ENCODE data around the gene ANK2. TPM values are rescaled to one million over a fixed set of nuclear protein-coding genes. Genes with fewer than 3 reads are reported as not detected.
"Not testable (repeated sequence)": the region's sequence is repeated elsewhere in the genome, so short reads cannot be mapped to it uniquely, and the experiment has no call there.

ANK2 gene
- total RNA-seq, 1 experiment from 2014 or later, result 13.6 TPM

DNA sequence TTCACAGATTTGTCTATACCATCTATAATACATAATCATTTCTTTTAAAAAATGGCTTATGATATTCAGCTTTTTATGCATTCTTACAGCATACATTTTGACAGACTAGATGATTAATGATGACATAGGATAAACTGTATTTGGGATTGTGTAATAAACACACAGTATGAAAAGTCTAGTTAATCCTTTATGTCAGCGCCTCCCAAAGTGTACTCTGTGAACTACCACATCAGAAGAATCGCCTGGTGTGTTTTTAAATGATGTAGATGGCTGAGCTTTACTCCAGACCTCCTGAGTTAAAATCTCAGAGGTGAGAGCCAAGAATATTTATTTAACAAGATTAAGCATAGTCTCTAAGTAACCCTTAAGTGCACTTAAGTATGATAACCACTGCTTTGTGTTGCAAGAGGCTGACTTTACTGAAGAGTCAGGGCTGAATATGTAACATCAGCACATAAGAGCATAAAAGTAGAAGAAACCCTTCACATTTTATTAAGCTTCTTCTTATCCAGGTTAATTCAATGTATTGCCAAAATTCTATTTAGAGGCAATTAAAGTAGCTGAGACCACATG is 104.2 kb downstream of the ANK2 start:
- DNase-seq (ENCODE audit: low spot score), result no peak

DNA sequence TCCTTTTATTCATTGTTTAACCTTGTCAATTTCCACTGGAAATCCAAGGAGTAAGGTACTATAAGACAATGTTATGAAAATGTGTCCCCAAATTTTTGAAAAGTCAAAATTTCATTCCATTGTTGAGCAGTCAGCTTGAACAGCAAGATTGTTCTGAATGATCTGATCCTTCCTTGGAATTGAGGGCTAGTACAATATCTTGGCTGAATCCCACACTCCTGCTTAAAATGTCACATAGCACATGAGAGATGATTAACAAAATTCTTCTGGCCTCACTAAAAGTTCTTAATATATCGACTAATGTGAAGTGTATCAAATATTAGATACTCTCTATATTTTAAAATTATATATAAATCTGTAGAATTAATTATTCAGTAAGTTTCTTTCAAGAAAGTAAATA is 104.8 kb downstream of the ANK2 start:
- DNase-seq (ENCODE audit: low spot score), result no peak

DNA sequence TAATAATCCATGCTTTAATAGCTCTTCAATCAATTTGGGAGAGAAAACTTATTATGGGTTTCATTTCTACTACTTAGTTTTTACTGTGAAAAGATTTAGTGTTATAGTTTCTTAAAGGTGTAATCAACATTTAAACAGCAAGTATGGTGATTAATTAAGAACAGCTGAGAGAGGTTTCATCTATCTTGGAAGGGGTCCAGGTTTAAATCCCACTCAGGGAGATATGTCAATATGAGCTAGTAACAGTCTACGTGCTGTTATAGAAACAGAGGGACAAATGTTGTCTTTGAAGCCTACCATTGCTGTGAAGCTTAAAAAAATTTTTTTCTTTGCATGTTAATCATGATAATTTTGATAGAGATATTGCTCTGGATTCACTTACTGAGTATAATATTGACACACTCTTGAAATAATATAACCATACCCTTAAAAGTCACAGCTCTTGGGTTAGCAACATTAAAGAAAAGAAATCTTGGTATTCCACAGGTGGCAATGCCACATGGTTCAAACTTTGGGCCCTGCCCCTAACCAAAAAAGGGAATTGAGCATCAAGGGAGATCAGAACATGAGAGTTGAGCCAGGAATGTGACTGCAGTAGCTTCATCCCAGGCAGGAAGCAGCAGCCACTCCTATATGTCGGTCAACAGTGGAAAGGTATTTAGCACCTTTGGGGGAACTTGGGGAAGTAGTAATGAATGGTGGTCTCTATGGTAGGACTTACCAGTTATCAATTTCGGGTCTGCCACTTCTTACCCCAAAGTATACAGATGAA is 107.8 kb downstream of the ANK2 start:
- DNase-seq (ENCODE audit: low spot score), result no peak

DNA sequence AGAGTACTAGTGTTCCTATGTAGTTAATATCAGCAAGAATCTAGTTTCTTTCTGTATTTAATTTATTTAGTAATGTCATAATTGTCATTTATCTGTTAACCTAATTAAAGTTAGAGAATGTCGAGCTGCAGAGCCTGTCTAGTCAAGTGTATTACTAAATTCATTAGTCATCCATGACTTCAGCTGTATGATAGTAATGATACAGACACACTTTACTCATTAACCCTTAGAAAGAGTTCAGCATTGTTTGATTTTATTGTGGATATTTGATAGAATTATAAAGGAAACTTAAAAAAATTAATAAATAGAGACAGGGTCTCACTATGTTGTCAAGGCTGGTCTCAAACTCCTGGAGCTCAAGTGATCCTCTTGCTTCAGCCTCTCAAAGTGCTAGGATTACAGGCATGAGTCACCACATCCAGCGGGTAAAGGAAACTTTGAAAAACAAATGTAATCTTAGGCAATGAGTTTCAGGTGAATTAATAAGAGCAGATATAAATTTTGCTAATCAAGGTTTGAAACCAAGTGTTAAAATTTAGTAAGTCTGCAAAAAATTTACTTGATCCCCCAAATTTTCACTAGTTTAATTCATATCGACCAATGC is 110.6 kb downstream of the ANK2 start:
- no peak for DNase-seq (ENCODE audit: low spot score)

DNA sequence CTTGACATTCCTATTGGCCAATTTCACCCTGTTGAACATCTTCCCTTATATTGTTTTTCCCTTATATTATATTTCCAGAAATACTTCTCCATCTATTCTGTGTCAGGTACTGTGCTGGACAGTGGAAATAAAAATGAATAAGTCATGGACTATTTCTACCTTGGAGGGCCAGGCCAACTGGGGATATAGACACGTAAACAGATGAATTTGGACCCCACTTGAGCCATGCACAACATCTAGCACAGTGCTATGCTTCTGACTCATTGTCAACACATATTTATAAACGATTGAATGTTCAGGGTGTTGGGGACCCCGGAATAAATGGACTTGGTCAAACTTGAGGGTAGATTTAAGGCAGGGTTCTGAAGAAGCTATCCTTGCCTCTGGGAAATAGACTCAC is 111.1 kb downstream of the ANK2 start:
- DNase-seq (ENCODE audit: low spot score), result no peak

DNA sequence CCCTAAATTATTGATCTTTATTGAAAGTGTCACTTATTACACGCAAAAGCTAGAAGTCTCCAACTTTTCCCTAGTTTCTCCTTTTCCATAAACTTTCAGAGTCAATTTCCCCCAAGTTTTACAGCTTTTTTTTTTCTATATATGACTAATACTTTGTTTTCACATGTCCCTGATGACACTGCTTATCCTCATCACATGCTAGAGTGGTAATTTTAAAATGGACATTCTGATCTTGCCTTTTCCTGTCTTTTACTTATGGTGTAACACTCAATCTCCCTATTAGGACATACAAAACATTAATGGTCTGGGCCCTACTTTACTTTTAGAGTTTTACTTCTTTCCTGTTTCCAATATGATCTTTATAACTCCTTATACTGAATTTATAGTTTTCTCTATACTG is 112.6 kb downstream of the ANK2 start:
- DNase-seq (ENCODE audit: low spot score), result no peak

DNA sequence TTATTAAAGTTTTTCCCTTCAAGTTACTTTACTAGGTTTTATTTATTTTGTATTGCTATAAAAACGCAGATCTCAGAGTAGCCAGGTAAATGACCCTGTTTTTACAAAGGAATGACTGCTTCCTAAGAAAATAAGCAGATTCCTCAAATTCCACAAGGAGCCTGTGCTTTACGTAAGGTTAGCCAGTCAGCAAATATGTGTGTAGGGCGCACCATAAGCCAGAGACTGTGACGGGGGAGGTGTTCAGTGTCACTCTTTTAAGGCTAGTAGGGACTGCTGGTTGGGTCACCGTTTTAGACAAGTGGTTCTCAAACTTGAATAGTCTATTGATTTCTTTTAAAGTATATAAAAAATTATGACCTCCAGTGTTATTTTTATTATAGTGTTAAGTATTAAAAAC is 119.9 kb downstream of the ANK2 start:
- DNase-seq (ENCODE audit: low spot score), result no peak

DNA sequence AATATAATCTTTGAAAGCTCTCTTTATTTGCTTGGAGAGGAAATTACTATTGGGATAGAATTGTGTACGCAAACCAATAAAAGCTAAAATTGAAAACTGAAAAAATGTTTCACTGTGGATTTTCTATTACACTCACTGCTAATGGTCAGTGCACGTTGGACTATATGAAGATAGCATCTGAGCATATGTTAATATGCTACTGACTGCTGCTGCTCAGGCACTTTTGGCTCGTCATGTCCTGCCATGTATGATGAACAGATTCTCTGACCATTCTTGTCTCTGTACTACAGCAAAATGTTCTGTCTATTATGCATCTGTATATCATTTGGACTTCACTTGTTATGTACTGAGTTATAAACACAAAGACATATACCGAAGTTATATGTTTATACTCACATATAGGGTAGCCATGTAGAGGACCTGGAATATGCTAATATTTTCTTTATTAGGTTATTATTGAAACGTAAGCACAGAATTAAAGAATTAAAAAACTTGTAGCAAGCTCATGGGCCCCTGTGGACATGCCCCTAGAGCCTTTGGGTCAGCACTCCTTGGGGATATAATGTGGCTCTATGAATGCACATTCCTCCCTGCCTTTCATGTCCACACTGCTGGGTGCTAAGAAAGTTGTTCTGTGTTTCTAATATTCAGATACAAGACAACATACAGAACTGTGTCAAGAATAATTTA is 120.8 kb downstream of the ANK2 start:
- no peak for DNase-seq (ENCODE audit: low spot score)

DNA sequence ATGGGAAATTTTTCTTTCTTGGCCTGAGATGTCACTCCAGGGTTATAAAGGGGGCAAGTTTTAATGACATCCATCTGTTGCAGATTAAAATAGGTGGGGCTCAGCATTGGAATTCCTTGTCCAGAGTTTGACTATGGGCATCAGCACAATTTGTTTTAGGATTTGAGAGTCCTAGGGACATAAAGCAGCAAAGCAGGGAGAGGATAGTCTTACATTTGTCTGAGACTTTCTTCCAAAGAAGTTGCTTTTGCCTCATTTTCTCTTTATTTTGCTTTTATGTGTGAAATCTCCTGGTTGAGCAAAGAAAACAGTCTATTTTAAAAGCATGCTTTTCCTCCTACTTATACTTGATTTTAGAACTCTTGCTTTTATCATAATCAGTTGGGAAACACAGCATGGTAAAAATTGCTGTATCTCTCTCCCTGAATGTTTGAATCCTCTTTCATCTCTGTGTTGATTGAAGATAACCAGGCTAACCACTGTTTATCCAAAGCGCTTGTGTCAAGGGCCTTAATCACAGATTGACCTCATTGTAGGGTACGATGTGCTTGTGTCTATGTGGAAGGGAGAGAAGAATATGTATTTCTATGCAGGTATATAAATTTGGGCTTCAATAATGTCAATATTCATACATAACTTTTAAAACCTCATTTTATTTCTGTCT is 121.5 kb downstream of the ANK2 start:
- no peak for DNase-seq (ENCODE audit: low spot score)

DNA sequence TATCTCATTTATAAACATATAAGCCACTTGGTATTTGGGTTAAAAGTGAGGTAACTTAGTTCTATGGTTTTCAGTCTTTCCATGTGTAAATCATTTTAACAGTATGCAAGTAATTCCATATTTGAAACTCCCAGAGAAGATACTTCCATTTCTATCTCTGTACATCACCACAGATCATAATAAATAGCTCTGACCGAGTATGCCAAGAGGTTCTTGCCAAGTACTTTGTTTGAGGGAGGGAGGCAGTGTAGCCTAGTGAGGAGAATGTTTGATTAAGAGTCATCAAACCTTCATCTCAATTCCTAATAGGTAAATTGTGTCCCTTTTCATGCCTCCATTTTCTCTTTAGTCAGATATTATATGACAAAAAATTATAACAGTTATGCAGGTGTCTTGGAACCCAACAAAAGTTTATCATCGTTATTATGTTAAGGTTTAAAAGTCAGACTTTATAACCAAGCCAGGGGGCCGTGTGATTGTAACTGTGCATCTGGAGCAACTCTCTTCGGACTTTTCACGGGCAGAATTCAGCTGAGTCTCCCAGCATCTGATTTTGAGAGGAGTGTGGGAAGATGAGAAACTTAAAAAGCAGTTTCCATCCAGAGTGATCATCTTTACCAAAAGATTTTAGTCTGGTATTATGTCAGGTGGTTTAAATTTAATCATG is 123.8 kb downstream of the ANK2 start:
- no peak for DNase-seq (ENCODE audit: low spot score)

DNA sequence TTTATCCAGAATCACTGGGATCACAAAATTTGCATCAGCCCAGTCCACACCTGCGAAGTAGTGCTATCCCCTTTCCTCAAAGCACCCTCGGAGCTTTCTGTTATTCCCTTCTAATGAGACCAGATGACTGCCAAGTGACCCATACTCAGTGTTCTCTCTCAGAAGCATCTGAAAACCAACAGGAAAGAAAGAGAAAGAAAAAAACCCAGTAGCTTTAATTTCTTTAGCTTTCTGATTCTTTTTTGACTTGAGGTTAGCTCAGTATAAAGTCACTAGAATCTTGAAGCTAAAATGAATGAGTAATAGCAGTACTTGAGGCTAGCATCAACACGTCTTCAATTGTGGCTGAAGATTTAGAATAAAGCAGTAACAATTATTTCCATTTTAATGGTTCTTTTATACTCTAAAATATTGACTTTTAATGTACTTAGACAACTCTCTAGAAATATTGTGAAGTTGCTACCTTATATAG is 124.4 kb downstream of the ANK2 start:
- no peak for DNase-seq (ENCODE audit: low spot score)

DNA sequence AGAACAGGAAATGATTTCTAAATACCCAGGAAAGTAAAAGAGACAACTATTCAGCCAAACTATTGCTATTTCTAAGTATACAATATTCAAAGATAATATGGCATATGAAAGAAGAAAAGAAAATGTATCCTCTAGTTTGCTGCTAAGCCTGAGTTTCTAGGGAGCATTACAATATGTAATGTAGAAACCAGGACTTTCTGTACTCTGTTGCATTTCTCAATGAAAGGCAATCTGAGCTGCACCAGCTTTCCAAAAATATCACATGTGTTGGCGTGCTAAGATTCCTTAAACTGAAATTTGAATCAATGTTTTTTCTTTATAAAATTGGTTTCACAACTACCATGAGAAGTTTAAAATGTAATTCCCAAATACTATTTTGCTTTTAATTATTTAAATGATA is 129.6 kb downstream of the ANK2 start:
- no peak for DNase-seq (ENCODE audit: low spot score)

DNA sequence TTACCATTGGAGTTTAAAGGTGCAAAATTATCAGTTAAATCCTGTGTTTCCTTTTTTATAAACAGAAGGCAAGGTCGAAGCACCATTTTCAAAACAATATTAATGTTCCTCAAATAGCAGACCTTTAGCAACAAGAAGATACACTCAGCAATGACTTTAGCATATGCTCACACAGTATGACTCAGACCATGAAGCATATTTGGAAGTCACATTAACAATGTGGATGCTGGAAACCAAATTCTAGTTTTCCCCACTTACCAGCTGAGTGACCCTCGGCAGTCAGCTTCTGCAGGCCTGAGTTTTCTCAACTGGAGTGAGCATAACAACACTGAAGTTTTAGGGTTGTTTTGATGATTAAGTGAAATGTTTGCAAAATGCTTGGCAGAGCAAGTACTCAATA is 130.5 kb downstream of the ANK2 start:
- no peak for DNase-seq (ENCODE audit: low spot score)

DNA sequence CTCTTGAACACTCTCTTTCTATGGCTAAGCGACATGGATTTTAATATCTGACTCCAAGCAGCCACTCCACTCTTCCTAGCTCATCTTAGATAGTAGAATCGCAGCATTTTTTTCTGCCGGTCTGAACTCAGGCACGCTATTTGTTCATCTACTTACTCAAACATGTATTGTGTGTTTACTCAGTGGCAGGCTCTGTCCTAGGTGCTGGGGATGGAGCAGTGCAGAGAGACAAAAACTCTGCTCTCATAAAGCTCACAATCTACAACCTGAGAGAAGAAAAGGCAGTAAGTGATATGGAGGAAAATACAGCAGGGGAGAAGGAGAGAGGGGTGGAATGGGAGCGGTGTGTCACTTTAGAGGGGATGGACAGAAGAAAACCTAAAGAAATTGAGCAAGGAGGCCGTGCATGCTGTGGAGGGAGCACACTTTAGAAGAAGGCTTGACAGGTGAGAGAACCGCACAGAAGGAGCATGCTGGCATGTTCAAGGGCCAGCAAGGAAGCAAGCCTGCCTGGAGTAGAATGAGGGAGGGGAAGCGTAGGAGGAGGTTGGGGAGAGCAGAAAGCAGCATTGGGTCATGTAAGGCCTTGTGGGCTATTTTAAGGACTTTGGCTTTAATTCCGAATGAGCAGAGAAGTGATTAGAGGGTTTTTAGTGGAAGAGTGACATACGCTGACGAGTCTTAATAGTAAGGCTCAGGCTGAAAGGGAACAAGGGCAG is 132.0 kb downstream of the ANK2 start:
- no peak for DNase-seq (ENCODE audit: low spot score)

DNA sequence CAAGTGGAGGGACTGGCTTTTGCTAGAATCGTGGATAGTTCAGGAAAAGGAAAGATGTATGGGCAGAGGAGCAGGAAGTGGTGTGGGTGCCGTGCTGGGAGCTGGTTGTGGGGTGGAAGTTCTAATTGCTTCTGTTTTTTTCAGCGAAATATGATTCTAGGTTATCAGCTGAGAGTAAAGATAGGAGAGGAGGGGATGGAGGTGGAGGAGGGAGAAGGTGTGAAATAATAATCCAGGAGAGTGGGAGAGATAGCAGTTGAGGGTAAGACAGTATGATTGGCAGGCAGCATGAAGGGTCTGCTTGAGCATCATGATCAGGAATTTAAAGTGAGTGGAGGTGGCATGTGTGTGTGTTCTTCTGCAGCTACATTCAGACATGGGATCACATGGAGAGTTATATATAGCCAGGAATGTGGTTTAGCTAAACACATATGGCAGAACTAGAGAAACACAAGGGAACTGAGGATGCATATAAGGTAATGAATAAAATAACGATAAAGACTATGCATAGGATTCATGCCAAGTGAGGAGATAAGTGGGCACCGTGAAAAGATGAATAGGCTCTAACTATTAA is 133.7 kb downstream of the ANK2 start:
- no peak for DNase-seq (ENCODE audit: low spot score)

DNA sequence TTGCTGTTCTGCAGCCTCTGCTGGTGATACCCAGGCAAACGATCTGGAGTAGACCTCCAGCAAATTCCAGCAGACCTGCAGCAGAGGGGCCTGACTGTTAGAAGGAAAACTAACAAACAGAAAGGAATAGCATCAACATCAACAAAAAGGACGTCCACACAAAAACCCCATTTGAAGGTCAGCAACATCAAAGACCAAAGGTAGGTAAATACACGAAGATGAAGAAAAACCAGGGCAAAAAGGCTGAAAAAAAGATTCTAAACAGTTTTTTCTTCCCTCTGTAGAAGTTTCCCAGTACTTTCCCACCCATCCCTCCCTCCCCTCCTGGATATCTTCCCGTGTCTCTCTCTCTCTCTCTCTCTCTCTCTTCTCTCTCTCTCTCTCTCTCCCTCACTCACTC is 136.8 kb downstream of the ANK2 start:
- DNase-seq (ENCODE audit: low spot score), result not testable (repeated sequence)

DNA sequence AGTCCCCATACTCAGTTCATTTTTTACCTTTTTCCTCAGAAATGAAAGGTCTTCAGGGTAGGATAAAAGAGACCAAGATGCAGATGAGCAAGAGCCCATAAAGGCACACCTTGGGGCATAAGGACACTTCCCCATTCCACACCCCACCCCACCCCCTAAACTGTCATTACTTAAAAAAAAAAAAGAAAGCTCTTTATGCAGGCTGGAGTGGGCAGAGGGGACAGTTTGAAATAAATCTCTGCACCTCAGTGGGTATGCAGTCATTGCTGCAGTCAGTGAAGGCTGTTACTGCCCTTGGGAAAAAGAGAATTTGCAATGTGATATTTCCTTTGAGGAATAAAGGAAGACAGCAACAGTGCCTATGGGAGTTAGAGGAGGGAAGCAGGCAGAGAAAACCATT is 137.5 kb downstream of the ANK2 start:
- DNase-seq (ENCODE audit: low spot score), result no peak

DNA sequence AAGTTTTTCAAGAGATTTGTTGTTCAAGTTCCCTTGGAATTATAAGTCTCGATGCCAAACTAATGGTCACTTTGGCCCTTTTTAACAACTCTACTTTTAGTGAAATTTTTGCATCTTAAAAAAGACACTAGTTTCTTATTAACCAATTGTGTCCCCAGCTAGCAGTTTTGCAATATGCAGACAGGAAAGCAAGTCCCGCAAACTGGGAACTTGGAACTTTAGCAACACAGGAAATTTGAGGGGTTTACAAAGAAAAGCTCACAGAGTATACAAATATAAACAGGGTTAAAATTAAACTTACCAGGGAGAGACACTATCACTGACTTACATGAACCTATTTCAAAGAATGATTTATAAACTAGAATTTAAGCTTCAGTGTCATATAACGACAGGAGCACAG is 137.9 kb downstream of the ANK2 start:
- DNase-seq (ENCODE audit: low spot score), result no peak

DNA sequence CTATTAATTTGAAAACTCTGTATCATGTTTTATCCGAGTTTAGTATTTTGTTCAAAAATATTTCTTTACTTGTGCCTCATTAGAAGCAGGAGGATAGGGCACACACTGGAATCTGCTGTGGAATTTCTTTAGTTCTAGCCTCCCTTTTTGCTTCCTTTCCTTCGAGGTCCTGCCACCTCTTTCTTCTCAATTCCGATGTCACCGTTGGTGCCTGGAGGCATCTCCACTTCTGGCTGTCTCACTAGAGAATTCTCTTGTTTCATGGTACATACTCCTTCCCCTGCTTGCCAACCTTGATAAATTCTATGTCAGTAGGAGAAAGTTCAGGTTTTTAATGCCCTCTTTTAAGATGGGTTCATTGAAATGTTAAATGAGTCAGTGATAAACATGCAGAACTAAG is 140.1 kb downstream of the ANK2 start:
- no peak for DNase-seq (ENCODE audit: low spot score)

DNA sequence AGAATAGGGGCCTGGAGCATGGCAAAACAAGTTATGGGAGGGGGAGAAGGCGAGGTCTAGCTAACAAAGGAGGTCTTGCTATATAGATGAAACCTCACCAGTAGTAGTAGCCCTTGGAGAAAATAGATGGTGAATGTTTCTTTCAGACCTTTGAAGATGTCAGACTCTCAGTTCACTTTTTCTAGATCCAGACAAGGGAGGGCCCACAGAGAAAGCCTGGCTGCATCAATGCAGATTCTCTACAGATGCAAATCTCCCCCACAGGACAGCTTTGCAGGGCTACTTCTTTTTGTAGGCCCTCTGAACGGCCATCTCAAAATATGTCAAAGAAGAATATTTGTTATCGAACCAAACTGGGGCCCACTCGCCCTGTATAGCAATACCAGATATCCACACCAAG is 159.7 kb downstream of the ANK2 start:
- DNase-seq (ENCODE audit: low spot score), result no peak
